ENCODE measurements around the gene FUZ. TPM values are rescaled to one million over a fixed set of nuclear protein-coding genes. Genes with fewer than 3 reads are reported as not detected.

FUZ gene
- polyA plus RNA-seq, 1 donor from 2014 or later, result 35.4 TPM

DNA sequence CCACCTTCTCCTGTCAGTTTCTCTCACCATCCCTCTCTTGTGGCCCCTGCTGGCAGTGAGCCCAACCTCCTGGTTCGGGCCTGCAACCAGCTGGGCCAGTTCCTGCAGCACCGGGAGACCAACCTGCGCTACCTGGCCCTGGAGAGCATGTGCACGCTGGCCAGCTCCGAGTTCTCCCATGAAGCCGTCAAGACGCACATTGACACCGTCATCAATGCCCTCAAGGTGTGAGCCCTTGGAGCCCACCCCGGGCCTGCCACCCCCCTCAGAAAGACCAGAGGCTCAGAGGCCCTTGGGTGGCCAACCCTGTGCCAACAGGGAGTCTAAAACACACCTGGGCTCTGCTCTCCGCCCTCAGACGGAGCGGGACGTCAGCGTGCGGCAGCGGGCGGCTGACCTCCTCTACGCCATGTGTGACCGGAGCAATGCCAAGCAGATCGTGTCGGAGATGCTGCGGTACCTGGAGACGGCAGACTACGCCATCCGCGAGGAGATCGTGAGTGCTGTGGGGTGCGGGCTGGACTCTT, 13.8 kb downstream of the FUZ start:
- H3K27me3 ChIP-seq (ENCODE audit: insufficient read depth, low read depth, low read length), result no peaks in the 10 kb centered on the region
- H3K9me2 ChIP-seq (ENCODE audit: insufficient read depth, low read length), result no peaks in the 10 kb centered on the region
- H3K36me3 ChIP-seq (ENCODE audit: insufficient read depth, low read length), result no peaks in the 10 kb centered on the region
- H3K9ac ChIP-seq (ENCODE audit: low read length), result no peak overlapping the region
- H3F3A ChIP-seq (ENCODE audit: insufficient read depth, low read length, poor library complexity, severe bottlenecking), result no peaks in the 10 kb centered on the region
- no peaks in the 10 kb centered on the region for H4K20me1 ChIP-seq (ENCODE audit: insufficient read depth)
- no peak for TF ChIP-seq REST (IDR thresholded peaks at IDR 0.05; ENCODE audit: borderline replicate concordance)
- TF ChIP-seq EZH2 (IDR thresholded peaks at IDR 0.05; ENCODE audit: borderline replicate concordance, insufficient read depth, low read length, poor library complexity, severe bottlenecking), result no peak
- TF ChIP-seq POLR2AphosphoS5 (IDR thresholded peaks at IDR 0.05), result no peak
- no peak for TF ChIP-seq SMC3 (conservative IDR thresholded peaks at IDR 0.05; ENCODE audit: poor library complexity)
- TF ChIP-seq, protein P1, sequence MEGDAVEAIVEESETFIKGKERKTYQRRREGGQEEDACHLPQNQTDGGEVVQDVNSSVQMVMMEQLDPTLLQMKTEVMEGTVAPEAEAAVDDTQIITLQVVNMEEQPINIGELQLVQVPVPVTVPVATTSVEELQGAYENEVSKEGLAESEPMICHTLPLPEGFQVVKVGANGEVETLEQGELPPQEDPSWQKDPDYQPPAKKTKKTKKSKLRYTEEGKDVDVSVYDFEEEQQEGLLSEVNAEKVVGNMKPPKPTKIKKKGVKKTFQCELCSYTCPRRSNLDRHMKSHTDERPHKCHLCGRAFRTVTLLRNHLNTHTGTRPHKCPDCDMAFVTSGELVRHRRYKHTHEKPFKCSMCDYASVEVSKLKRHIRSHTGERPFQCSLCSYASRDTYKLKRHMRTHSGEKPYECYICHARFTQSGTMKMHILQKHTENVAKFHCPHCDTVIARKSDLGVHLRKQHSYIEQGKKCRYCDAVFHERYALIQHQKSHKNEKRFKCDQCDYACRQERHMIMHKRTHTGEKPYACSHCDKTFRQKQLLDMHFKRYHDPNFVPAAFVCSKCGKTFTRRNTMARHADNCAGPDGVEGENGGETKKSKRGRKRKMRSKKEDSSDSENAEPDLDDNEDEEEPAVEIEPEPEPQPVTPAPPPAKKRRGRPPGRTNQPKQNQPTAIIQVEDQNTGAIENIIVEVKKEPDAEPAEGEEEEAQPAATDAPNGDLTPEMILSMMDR (IDR thresholded peaks at IDR 0.05; ENCODE audit: poor library complexity, severe bottlenecking), result no peak
- no peak for TF ChIP-seq EP300 (conservative IDR thresholded peaks at IDR 0.05; ENCODE audit: poor library complexity, severe bottlenecking)
- TF ChIP-seq RAD21 (conservative IDR thresholded peaks at IDR 0.05), result no peak
- TF ChIP-seq MXI1 (conservative IDR thresholded peaks at IDR 0.05; ENCODE audit: poor library complexity, severe bottlenecking), result no peak
- TF ChIP-seq TAF1 (IDR thresholded peaks at IDR 0.05; ENCODE audit: low read depth), result no peak
- H3K79me2 ChIP-seq (replicated peaks; ENCODE audit: insufficient read depth, low read length), result no peaks in the 10 kb centered on the region
- no peak overlapping the region for H3K27ac ChIP-seq (ENCODE audit: low read length)
- no peak overlapping the region for H3K4me3 ChIP-seq (ENCODE audit: low read length)
- H2AFZ ChIP-seq (ENCODE audit: low read depth, low read length), result no peak overlapping the region
- no peak overlapping the region for H3K4me2 ChIP-seq (ENCODE audit: low read length)
- H3K9me3 ChIP-seq (ENCODE audit: low read length), result no peaks in the 10 kb centered on the region

DNA sequence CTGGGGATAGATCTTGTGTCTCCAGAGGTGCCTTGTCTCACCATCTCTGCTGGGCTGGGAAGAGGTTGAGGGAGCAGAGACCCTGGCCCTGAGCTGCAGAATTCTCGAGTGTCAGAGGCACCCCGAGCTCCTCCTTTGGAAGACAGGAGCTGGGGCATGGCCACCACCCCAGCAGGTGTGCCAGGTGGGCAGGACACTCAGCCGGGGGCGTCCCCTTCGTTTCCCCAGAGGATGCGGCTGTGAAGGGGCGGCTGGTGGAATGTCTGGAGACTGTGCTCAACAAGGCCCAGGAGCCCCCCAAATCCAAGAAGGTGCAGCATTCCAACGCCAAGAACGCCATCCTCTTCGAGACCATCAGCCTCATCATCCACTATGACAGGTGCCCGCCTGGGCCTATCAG, 14.5 kb downstream of the FUZ start:
- TF ChIP-seq SMC3 (conservative IDR thresholded peaks at IDR 0.05; ENCODE audit: poor library complexity), result no peak
- no peak for TF ChIP-seq EP300 (conservative IDR thresholded peaks at IDR 0.05; ENCODE audit: poor library complexity, severe bottlenecking)
- TF ChIP-seq RAD21 (conservative IDR thresholded peaks at IDR 0.05), result no peak
- no peak for TF ChIP-seq POLR2AphosphoS5 (IDR thresholded peaks at IDR 0.05)
- TF ChIP-seq TAF1 (IDR thresholded peaks at IDR 0.05; ENCODE audit: low read depth), result no peak
- TF ChIP-seq REST (IDR thresholded peaks at IDR 0.05; ENCODE audit: borderline replicate concordance), result no peak
- no peak for TF ChIP-seq MXI1 (conservative IDR thresholded peaks at IDR 0.05; ENCODE audit: poor library complexity, severe bottlenecking)
- TF ChIP-seq, protein P1 (IDR thresholded peaks at IDR 0.05; ENCODE audit: poor library complexity, severe bottlenecking), result no peak
- TF ChIP-seq EZH2 (IDR thresholded peaks at IDR 0.05; ENCODE audit: borderline replicate concordance, insufficient read depth, low read length, poor library complexity, severe bottlenecking), result no peak
- Histone ChIP-seq H3K27ac (ENCODE audit: low read length) (no peak overlapping the region), H3K9ac (ENCODE audit: low read length) (no peak overlapping the region), H3K4me2 (ENCODE audit: low read length) (no peak overlapping the region), H3K79me2 (replicated peaks; ENCODE audit: insufficient read depth, low read length) (no peaks in the 10 kb centered on the region), H3F3A (ENCODE audit: insufficient read depth, low read length, poor library complexity, severe bottlenecking) (no peaks in the 10 kb centered on the region), H3K36me3 (ENCODE audit: insufficient read depth, low read length) (no peaks in the 10 kb centered on the region), H2AFZ (ENCODE audit: low read depth, low read length) (no peak overlapping the region), H4K20me1 (ENCODE audit: insufficient read depth) (no peaks in the 10 kb centered on the region), H3K9me2 (ENCODE audit: insufficient read depth, low read length) (no peaks in the 10 kb centered on the region), H3K9me3 (ENCODE audit: low read length) (no peaks in the 10 kb centered on the region), H3K4me3 (ENCODE audit: low read length) (no peak overlapping the region), H3K27me3 (ENCODE audit: insufficient read depth, low read depth, low read length) (no peaks in the 10 kb centered on the region)

Data from neural cell (in vitro differentiated cells).